Measurements from ENCODE around the gene HS2ST1. TPM values are rescaled to one million over a fixed set of nuclear protein-coding genes. Genes with fewer than 3 reads are reported as not detected.

Gene HS2ST1
- total RNA-seq, 1 experiment from 2014 or later = 57.2 TPM

DNA sequence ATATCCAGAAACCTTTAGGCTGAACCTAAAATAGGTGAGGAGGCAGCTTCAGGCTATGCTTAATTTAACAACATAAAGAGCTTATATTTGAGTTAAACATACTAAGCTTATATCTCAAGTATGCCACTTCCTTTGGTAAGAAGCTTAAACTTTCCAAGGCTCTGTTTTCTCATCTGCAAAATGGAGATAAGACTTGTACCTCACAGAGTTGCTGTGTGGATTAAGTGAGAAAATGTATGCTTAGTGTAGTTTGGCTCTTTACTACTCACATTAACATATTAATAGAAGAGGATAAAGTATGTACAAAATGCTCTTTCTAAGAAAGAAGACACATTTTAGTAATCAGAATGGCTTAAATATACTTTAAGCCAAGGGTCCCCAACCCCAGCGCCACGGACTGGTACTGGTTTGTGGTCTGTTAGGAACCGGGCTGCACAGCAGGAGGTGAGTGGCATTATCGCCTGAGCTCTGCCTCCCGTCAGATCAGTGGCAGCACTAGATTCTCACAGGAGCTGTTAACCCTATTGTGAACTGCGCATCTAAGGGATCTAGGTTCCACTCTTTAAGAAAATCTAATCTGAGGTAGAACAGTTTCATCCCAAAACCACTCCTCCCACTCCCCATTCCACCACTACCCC is 77.2 kb downstream of the HS2ST1 start:
- BruUV-seq (replicated peaks) = no TSS peak
- POLR2A ChIA-PET = no interaction called here
- no peaks in the 10 kb centered on the region for H3K27me3 ChIP-seq (replicated peaks; ENCODE audit: control insufficient read depth, insufficient read depth, low read length)
- H3K36me3 Mint-ChIP-seq (ENCODE audit: insufficient read depth, unreplicated experiment) = peaks cover 7% of the 10 kb centered on the region
- CTCF ChIA-PET = no interaction called here
- H3K27ac Mint-ChIP-seq (ENCODE audit: unreplicated experiment) = peak overlapping the region; percentile 23
- no peaks in the 10 kb centered on the region for H3K36me3 ChIP-seq (ENCODE audit: control insufficient read depth, insufficient read depth, low read length)
- H3K27me3 Mint-ChIP-seq (ENCODE audit: insufficient read depth, unreplicated experiment) = no peaks in the 10 kb centered on the region
- no peaks in the 10 kb centered on the region for H3K9me3 Mint-ChIP-seq (ENCODE audit: unreplicated experiment)
- no peaks in the 10 kb centered on the region for H3K9me3 ChIP-seq
- TF ChIP-seq, protein P1, sequence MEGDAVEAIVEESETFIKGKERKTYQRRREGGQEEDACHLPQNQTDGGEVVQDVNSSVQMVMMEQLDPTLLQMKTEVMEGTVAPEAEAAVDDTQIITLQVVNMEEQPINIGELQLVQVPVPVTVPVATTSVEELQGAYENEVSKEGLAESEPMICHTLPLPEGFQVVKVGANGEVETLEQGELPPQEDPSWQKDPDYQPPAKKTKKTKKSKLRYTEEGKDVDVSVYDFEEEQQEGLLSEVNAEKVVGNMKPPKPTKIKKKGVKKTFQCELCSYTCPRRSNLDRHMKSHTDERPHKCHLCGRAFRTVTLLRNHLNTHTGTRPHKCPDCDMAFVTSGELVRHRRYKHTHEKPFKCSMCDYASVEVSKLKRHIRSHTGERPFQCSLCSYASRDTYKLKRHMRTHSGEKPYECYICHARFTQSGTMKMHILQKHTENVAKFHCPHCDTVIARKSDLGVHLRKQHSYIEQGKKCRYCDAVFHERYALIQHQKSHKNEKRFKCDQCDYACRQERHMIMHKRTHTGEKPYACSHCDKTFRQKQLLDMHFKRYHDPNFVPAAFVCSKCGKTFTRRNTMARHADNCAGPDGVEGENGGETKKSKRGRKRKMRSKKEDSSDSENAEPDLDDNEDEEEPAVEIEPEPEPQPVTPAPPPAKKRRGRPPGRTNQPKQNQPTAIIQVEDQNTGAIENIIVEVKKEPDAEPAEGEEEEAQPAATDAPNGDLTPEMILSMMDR (IDR thresholded peaks at IDR 0.05; ENCODE audit: insufficient read depth in 1 of 2, low read depth in 1 of 2, low read length in 1 of 2, severe bottlenecking in 1 of 2, unreplicated experiment in 1 of 2) = no peak
- no peak overlapping the region for H3K4me3 ChIP-seq (ENCODE audit: low read depth, low read length)
- intact Hi-C loops (cut with micrococcal nuclease; ENCODE audit: unreplicated experiment) = no loop called here
- peaks cover 19% of the 10 kb centered on the region for H3K4me1 Mint-ChIP-seq (ENCODE audit: low read depth, unreplicated experiment)
- no peak overlapping the region for H3K4me3 Mint-ChIP-seq (ENCODE audit: unreplicated experiment)
- no peak for DNase-seq
- H3K4me1 ChIP-seq = peaks cover 50% of the 10 kb centered on the region

DNA sequence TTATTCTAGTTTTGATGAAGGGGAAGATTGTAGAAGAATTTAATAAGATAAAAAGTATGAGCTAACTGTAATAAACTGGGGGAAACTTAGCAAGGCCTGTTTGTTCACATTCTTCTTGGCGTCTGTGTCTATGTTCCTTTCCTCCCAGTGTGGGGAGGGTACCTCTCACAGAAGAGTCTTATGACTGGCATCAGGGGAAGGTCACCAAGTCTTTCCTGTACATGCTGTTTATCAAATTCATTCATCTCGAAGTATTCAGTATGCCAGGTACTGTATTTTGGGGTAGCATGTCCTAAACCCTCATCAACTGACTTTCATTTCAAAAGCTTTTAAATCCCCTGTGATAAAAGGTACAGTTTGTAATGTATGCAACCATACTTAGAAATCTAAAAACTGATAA is 78.4 kb downstream of the HS2ST1 start:
- Histone ChIP-seq H3K4me3 (ENCODE audit: low read depth, low read length) (no peak overlapping the region), H3K9me3 (no peaks in the 10 kb centered on the region), H3K4me1 (peaks cover 62% of the 10 kb centered on the region), H3K36me3 (ENCODE audit: control insufficient read depth, insufficient read depth, low read length) (no peaks in the 10 kb centered on the region), H3K27me3 (replicated peaks; ENCODE audit: control insufficient read depth, insufficient read depth, low read length) (no peaks in the 10 kb centered on the region)
- Mint-ChIP-seq H3K4me1 (ENCODE audit: low read depth, unreplicated experiment) (peaks cover 19% of the 10 kb centered on the region), H3K9me3 (ENCODE audit: unreplicated experiment) (no peaks in the 10 kb centered on the region), H3K27me3 (ENCODE audit: insufficient read depth, unreplicated experiment) (no peaks in the 10 kb centered on the region), H3K4me3 (ENCODE audit: unreplicated experiment) (peak overlapping the region; percentile 4), H3K36me3 (ENCODE audit: insufficient read depth, unreplicated experiment) (peaks cover 7% of the 10 kb centered on the region), H3K27ac (ENCODE audit: unreplicated experiment) (peak overlapping the region; percentile 39)
- ChIA-PET POLR2A (interaction anchor here (0.7 kb wide), 1 partner anchor 32 kb away, joined by 4 read pairs; no protein-coding TSS in a partner anchor), CTCF (no interaction called here)
- intact Hi-C loops (cut with micrococcal nuclease; ENCODE audit: unreplicated experiment) = no loop called here
- TF ChIP-seq, protein P1 (IDR thresholded peaks at IDR 0.05; ENCODE audit: insufficient read depth in 1 of 2, low read depth in 1 of 2, low read length in 1 of 2, severe bottlenecking in 1 of 2, unreplicated experiment in 1 of 2) = no peak
- DNase-seq = peak; percentile 44 to 48
- no TSS peak for BruUV-seq (replicated peaks)

DNA sequence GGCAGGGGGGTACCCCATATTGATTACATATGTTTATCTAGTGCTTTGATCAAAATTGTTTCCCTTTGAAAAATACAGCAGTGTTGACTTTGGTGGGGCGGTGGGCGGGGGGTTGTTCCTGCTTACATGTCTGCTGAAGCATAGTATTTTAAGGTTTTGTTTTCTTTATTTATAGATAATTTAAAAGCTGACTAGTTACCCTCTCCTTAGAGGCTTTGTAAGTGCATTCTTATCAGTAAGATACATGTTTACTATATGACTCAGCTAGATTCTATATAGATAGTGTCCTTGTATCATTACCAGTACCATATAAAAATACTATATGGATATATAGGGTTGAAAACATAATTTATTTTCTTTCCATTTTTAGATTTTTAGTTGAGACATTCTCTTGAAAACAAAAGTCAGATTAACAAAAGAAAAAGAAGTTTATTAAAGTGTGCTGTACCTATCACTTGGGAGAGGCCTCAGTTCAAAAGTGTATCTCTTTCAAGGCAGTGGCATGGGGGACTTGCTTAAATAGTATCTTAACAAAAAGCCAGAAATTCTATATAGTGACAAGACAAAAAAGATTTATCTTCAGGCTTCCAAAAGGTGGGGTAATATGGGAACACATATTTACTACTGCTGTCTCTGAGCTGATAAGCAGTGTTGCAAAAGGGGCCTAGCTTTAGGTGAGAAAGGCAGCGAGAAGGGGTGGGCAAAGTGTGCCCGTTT is 79.0 kb downstream of the HS2ST1 start:
- Mint-ChIP-seq H3K4me1 (ENCODE audit: low read depth, unreplicated experiment) (peaks cover 19% of the 10 kb centered on the region), H3K36me3 (ENCODE audit: insufficient read depth, unreplicated experiment) (peaks cover 7% of the 10 kb centered on the region), H3K4me3 (ENCODE audit: unreplicated experiment) (no peak overlapping the region), H3K27ac (ENCODE audit: unreplicated experiment) (no peak overlapping the region), H3K9me3 (ENCODE audit: unreplicated experiment) (no peaks in the 10 kb centered on the region), H3K27me3 (ENCODE audit: insufficient read depth, unreplicated experiment) (no peaks in the 10 kb centered on the region)
- Histone ChIP-seq H3K4me3 (ENCODE audit: low read depth, low read length) (no peak overlapping the region), H3K4me1 (peaks cover 63% of the 10 kb centered on the region), H3K36me3 (ENCODE audit: control insufficient read depth, insufficient read depth, low read length) (no peaks in the 10 kb centered on the region), H3K27me3 (replicated peaks; ENCODE audit: control insufficient read depth, insufficient read depth, low read length) (no peaks in the 10 kb centered on the region), H3K9me3 (no peaks in the 10 kb centered on the region)
- POLR2A ChIA-PET = no interaction called here
- CTCF ChIA-PET = no interaction called here
- intact Hi-C loops (cut with micrococcal nuclease; ENCODE audit: unreplicated experiment) = no loop called here
- BruUV-seq (replicated peaks) = no TSS peak
- TF ChIP-seq, protein P1 (IDR thresholded peaks at IDR 0.05; ENCODE audit: insufficient read depth in 1 of 2, low read depth in 1 of 2, low read length in 1 of 2, severe bottlenecking in 1 of 2, unreplicated experiment in 1 of 2) = no peak
- DNase-seq = peak; percentile 37 to 68

Measured in Caco-2 (cell line).